Calu3 (cell line): ENCODE results near the gene TECPR2. TPM values are rescaled to one million over a fixed set of nuclear protein-coding genes. Genes with fewer than 3 reads are reported as not detected.

Experiments
- BruUV-seq: library from RNA; stranded (reverse); fragments of 400-500 nt; replicated peaks from 2 replicates; lab custom pipeline; 2021; lab: Mats Ljungman, UMichigan
- CTCF ChIA-PET: fragments of 300-600 bp; sonication (Branson Sonifier 250); formaldehyde crosslinking; loops from one replicate; lab custom pipeline; 2022; ENCODE audit warnings: antibody characterized with exemption; lab: Charles Lee
- DNase-seq: peaks from one replicate; pipeline ENCODE4 v3.0.0; 2022
- H3K27ac Mint-ChIP-seq: one replicate; pipeline ENCODE4 v1.8.0; 2022; ENCODE audit warnings: mixed read lengths; ENCODE audit not compliant: unreplicated experiment
- H3K27me3 Mint-ChIP-seq: one replicate; pipeline ENCODE4 v1.8.0; 2022; ENCODE audit warnings: mixed read lengths; ENCODE audit not compliant: unreplicated experiment
- H3K36me3 Mint-ChIP-seq: one replicate; pipeline ENCODE4 v1.8.0; 2022; ENCODE audit warnings: mild to moderate bottlenecking, moderate library complexity, mixed read lengths; ENCODE audit not compliant: insufficient read depth, unreplicated experiment
- H3K4me1 Mint-ChIP-seq: one replicate; pipeline ENCODE4 v1.8.0; 2022; ENCODE audit warnings: mild to moderate bottlenecking, low read depth, mixed read lengths; ENCODE audit not compliant: unreplicated experiment
- H3K4me3 Mint-ChIP-seq: one replicate; pipeline ENCODE4 v1.8.0; 2022; ENCODE audit warnings: mild to moderate bottlenecking, low read depth, moderate library complexity, mixed read lengths; ENCODE audit not compliant: unreplicated experiment
- H3K9me3 Mint-ChIP-seq: one replicate; pipeline ENCODE4 v1.8.0; 2022; ENCODE audit warnings: low read depth, mixed read lengths; ENCODE audit not compliant: unreplicated experiment
- intact Hi-C: fragments of 100-400 bp; cut with micrococcal nuclease; formaldehyde crosslinking; loops from one replicate; pipeline ENCODE4 v1.10.0; 2022; ENCODE audit not compliant: unreplicated experiment
- total RNA-seq: library from RNA; stranded (reverse); gene quantifications from 2 replicates; pipeline ENCODE4 v1.2.3, GENCODE V29; 2022
- TF ChIP-seq, protein P1 (sequence below): fragments of 200-600 bp; IDR thresholded peaks from one replicate; pipeline ENCODE4 v1.8.0; 2022; ENCODE audit warnings: antibody characterized with exemption; ENCODE audit not compliant: unreplicated experiment

Gene TECPR2
- total RNA-seq, 1 experiment from 2014 or later, result 21.7 TPM

DNA sequence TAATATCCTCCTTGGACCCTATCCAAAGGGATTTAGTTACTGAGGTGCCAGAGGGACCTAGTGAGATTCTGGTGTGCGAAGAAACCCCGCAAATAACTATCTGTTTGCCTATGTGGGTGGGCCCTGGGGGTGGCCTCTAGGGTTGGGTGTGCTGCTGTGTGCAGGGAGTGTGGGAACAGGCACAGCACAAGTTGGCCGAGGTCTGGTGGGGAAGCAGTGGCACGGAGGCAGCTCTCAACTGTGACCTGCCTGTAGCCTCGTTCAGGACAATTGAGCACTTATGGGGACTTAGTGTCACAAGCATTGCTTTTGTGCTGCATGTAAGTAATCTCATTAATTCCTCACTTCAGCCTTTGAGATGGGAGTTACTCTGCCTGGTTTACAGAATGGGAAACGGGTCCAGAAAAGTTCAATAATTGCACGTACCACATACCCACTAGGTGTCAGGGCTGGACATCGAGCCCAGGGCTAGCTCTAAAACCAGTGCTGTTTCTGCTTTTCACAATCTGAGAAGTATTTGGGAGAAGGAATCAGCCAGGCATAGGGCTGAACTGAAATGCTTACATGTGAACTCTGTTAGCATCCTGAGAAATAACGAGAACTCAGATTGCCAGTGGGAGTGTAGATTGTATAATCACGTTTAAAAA, 58.8 kb downstream of the TECPR2 start:
- H3K4me1 Mint-ChIP-seq, result no peaks in the 10 kb centered on the region
- no peak overlapping the region for H3K4me3 Mint-ChIP-seq
- H3K27me3 Mint-ChIP-seq, result no peaks in the 10 kb centered on the region
- TF ChIP-seq, protein P1, sequence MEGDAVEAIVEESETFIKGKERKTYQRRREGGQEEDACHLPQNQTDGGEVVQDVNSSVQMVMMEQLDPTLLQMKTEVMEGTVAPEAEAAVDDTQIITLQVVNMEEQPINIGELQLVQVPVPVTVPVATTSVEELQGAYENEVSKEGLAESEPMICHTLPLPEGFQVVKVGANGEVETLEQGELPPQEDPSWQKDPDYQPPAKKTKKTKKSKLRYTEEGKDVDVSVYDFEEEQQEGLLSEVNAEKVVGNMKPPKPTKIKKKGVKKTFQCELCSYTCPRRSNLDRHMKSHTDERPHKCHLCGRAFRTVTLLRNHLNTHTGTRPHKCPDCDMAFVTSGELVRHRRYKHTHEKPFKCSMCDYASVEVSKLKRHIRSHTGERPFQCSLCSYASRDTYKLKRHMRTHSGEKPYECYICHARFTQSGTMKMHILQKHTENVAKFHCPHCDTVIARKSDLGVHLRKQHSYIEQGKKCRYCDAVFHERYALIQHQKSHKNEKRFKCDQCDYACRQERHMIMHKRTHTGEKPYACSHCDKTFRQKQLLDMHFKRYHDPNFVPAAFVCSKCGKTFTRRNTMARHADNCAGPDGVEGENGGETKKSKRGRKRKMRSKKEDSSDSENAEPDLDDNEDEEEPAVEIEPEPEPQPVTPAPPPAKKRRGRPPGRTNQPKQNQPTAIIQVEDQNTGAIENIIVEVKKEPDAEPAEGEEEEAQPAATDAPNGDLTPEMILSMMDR, result no peak
- intact Hi-C loops, result no loop called here
- BruUV-seq, result no TSS peak
- H3K36me3 Mint-ChIP-seq, result no peaks in the 10 kb centered on the region
- no peaks in the 10 kb centered on the region for H3K9me3 Mint-ChIP-seq
- no peak for DNase-seq
- H3K27ac Mint-ChIP-seq, result no peak overlapping the region
- CTCF ChIA-PET, result no interaction called here

DNA sequence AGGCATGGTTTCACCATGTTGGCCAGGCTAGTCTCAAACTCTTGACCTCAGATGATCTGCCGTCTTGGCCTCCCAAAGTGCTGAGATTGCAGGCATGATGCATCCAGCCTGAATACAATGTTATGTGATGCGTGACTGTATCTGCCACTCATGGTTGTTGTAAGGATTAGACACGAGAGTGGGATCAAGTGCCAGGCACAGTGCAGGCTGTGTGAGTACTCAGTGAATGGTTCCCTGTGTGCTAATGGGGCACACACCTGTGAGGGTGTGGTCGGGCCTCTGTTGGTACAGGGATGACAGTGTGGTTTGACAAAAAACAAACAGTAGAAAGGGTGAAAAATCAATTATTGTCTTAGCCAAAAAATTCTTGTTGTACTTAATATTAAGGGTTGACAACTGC, 61.8 kb downstream of the TECPR2 start:
- CTCF ChIA-PET, result no interaction called here
- no peak overlapping the region for H3K4me3 Mint-ChIP-seq

DNA sequence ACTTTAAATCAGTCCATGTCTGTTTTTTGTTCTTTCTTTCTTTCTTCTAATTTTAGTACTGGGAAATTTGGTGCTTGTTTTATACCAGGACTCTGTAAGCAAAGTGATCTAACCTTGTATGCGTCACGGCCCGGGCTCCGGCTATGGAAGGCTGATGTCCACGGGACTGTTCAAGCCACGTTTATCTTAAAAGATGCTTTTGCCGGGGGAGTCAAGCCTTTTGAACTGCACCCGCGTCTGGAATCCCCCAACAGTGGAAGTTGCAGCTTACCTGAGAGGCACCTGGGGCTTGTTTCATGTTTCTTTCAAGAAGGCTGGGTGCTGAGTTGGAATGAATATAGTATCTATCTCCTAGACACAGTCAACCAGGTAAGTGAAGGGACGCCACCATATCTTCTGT, 62.2 kb downstream of the TECPR2 start:
- BruUV-seq, result no TSS peak
- TF ChIP-seq, protein P1, result no peak
- no peaks in the 10 kb centered on the region for H3K9me3 Mint-ChIP-seq
- H3K27me3 Mint-ChIP-seq, result no peaks in the 10 kb centered on the region
- H3K36me3 Mint-ChIP-seq, result no peaks in the 10 kb centered on the region
- intact Hi-C loops, result no loop called here
- H3K4me1 Mint-ChIP-seq, result no peaks in the 10 kb centered on the region
- CTCF ChIA-PET, result no interaction called here
- H3K27ac Mint-ChIP-seq, result no peak overlapping the region
- no peak for DNase-seq
- H3K4me3 Mint-ChIP-seq, result no peak overlapping the region

More for the DNA sequence above, 61.8 kb downstream of the TECPR2 start:
- Mint-ChIP-seq H3K4me1 (no peaks in the 10 kb centered on the region), H3K36me3 (no peaks in the 10 kb centered on the region), H3K27me3 (no peaks in the 10 kb centered on the region), H3K9me3 (no peaks in the 10 kb centered on the region), H3K27ac (no peak overlapping the region)
- intact Hi-C loops, result no loop called here
- DNase-seq, result no peak
- no TSS peak for BruUV-seq
- TF ChIP-seq, protein P1, result no peak

DNA sequence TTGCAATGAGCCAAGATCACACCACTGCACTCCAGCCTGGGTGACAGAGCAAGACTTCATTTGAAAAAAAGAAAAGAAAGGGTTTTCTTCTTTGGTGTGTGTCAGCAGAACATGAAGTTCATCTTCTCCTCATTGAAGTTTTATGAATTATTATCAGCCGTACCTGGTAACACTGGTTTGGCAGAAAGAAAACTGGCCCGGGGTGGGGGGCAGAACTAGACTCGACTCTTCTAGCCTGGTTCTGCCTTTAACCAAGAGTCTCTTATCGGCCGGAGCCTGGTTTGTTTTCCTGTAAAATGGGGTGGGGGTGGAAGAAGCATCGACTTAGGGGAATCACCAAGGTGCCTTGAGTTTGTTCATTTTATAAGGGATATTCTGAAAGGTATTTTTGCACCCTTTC, 64.1 kb downstream of the TECPR2 start:
- CTCF ChIA-PET, result no interaction called here

More for the DNA sequence above, 64.1 kb downstream of the TECPR2 start:
- H3K4me3 Mint-ChIP-seq, result no peak overlapping the region
- H3K27ac Mint-ChIP-seq, result no peak overlapping the region
- TF ChIP-seq, protein P1, result no peak
- no peaks in the 10 kb centered on the region for H3K36me3 Mint-ChIP-seq
- intact Hi-C loops, result no loop called here
- no peaks in the 10 kb centered on the region for H3K9me3 Mint-ChIP-seq
- H3K27me3 Mint-ChIP-seq, result no peaks in the 10 kb centered on the region
- H3K4me1 Mint-ChIP-seq, result no peaks in the 10 kb centered on the region
- BruUV-seq, result no TSS peak
- DNase-seq, result no peak
